OCI-LY7 (cell line): ENCODE data around the gene ROCK2. TPM values are rescaled to one million over a fixed set of nuclear protein-coding genes. Genes with fewer than 3 reads are reported as not detected.

ENCODE experiments used
- BruUV-seq: library from RNA; stranded (reverse); fragments of 400-500 nt; replicated peaks from 2 replicates; lab custom pipeline; 2021; lab: Mats Ljungman, UMichigan
- CTCF ChIA-PET: fragments of 300-600 bp; sonication (Branson Sonifier 250); formaldehyde crosslinking; loops from one replicate; lab custom pipeline; 2022; ENCODE audit warnings: antibody characterized with exemption; ENCODE audit not compliant: unreplicated experiment; lab: Charles Lee
- POLR2A ChIA-PET: fragments of 300-600 bp; sonication (Branson Sonifier 250); formaldehyde crosslinking; loops from one replicate; lab custom pipeline; 2022; ENCODE audit warnings: antibody characterized with exemption; lab: Charles Lee
- DNase-seq: peaks from one replicate; pipeline ENCODE4 v3.0.0-alpha.2; 2015; ENCODE audit warnings: low spot score
- H2AFZ ChIP-seq: fragments of 200-600 bp; sonication (generic), shearing (Covaris generic); 2 replicates; pipeline ENCODE4 v1.6.1; 2014; ENCODE audit warnings: mild to moderate bottlenecking, antibody characterized with exemption, low read length, moderate library complexity
- H3K27ac ChIP-seq: fragments of 200-600 bp; sonication (generic); 2 replicates; pipeline ENCODE4 v1.5.1; 2014; ENCODE audit warnings: mixed run types, low read depth, mild to moderate bottlenecking, moderate library complexity, low read length, inconsistent platforms; ENCODE audit not compliant: poor library complexity, severe bottlenecking
- H3K36me3 ChIP-seq: fragments of 200-600 bp; sonication (generic); 2 replicates; pipeline ENCODE4 v1.6.1; 2014; ENCODE audit warnings: mild to moderate bottlenecking, antibody characterized with exemption, low read length, moderate library complexity, mixed read lengths; ENCODE audit not compliant: insufficient read depth
- H3K4me1 ChIP-seq: fragments of 200-600 bp; sonication (generic); 2 replicates; pipeline ENCODE4 v1.5.1; 2014; ENCODE audit warnings: mild to moderate bottlenecking, low read length; ENCODE audit not compliant: insufficient read depth, poor library complexity, severe bottlenecking
- H3K4me2 ChIP-seq: fragments of 200-600 bp; sonication (generic); 2 replicates; pipeline ENCODE4 v1.6.1; 2014; ENCODE audit warnings: mild to moderate bottlenecking, low read length
- H3K4me3 ChIP-seq: fragments of 200-600 bp; sonication (generic); 2 replicates; pipeline ENCODE4 v1.5.1; 2014; ENCODE audit warnings: mild to moderate bottlenecking, low read depth, low read length; ENCODE audit not compliant: poor library complexity, severe bottlenecking
- H3K79me2 ChIP-seq: fragments of 200-600 bp; sonication (generic); 2 replicates; pipeline ENCODE4 v1.6.1; 2016; ENCODE audit warnings: low read depth, mild to moderate bottlenecking, low read length, moderate library complexity, mixed read lengths; ENCODE audit not compliant: insufficient read depth
- H3K9me2 ChIP-seq: fragments of 200-600 bp; sonication (generic); 2 replicates; pipeline ENCODE4 v1.6.1; 2016; ENCODE audit warnings: mild to moderate bottlenecking, low read length, mixed read lengths; ENCODE audit not compliant: insufficient read depth
- H3K9me3 ChIP-seq: fragments of 200-600 bp; sonication (generic); 2 replicates; pipeline ENCODE4 v1.6.1; 2014; ENCODE audit warnings: mild to moderate bottlenecking, mixed run types, low read length, mixed read lengths
- H4K20me1 ChIP-seq: fragments of 200-600 bp; sonication (generic); 2 replicates; pipeline ENCODE4 v1.6.1; 2014; ENCODE audit warnings: mild to moderate bottlenecking, antibody characterized with exemption, low read length, moderate library complexity, mixed read lengths; ENCODE audit not compliant: insufficient read depth
- CTCF ChIP-seq: fragments of 200-600 bp; sonication (generic); conservative IDR thresholded peaks from 2 replicates; pipeline ENCODE4 v1.5.1; 2014; ENCODE audit warnings: mild to moderate bottlenecking, antibody characterized with exemption, low read length, moderate library complexity, mixed read lengths
- EZH2phosphoT487 ChIP-seq: fragments of 200-600 bp; sonication (generic); IDR thresholded peaks from 2 replicates; pipeline ENCODE4 v1.6.1; 2018; ENCODE audit warnings: low read depth, borderline replicate concordance, mild to moderate bottlenecking, mixed run types, antibody characterized with exemption, low read length, moderate library complexity, mixed read lengths
- intact Hi-C: fragments of 100-400 bp; cut with micrococcal nuclease; formaldehyde crosslinking; loops from one replicate; pipeline ENCODE4 v1.10.0; 2022; ENCODE audit not compliant: unreplicated experiment
- total RNA-seq, 2 experiments: library from RNA; depleted of rRNA in 1 of 2; stranded (reverse); fragments of >200 nt in 1 of 2; shearing (Covaris generic) in 1 of 2; gene quantifications; 2 replicates each; pipeline ENCODE4 v1.2.3, GENCODE V29; 2014 to 2022

The ROCK2 gene
- total RNA-seq, 2 experiments from 2014 or later, result 12.4 to 21.0 TPM

- ChIA-PET CTCF (no interaction called here), POLR2A (interaction anchor here (0.6 to 1.2 kb wide), 2 partner anchors 15 to 725 kb away, joined by 3 read pairs; no protein-coding TSS in a partner anchor)
- no peak for DNase-seq
- H3K36me3 ChIP-seq, result no peaks in the 10 kb centered on the region
- H3K79me2 ChIP-seq, result no peaks in the 10 kb centered on the region
- no peak overlapping the region for H3K27ac ChIP-seq
- no peak overlapping the region for H2AFZ ChIP-seq
- no peak for TF ChIP-seq EZH2phosphoT487
- TF ChIP-seq CTCF, result no peak
- no peaks in the 10 kb centered on the region; the same call in 1 of the 2 replicates for H4K20me1 ChIP-seq
- H3K9me3 ChIP-seq, result no peaks in the 10 kb centered on the region
- no peak overlapping the region for H3K4me2 ChIP-seq
- BruUV-seq, result no TSS peak
- H3K9me2 ChIP-seq, result no peaks in the 10 kb centered on the region
- H3K4me1 ChIP-seq, result peaks cover 9% of the 10 kb centered on the region
- no peak overlapping the region for H3K4me3 ChIP-seq
- intact Hi-C loops, result no loop called here
Measured at GRCh38 chr2:11159574-11160170, 184.8 kb downstream of the ROCK2 start.

GRCh38 chr2:11158916-11159573 lies 185.4 kb downstream of the ROCK2 start:
- Histone ChIP-seq H3K9me3 (no peaks in the 10 kb centered on the region), H3K4me3 (no peak overlapping the region), H3K79me2 (no peaks in the 10 kb centered on the region), H4K20me1 (no peaks in the 10 kb centered on the region; the same call in 1 of the 2 replicates), H3K36me3 (no peaks in the 10 kb centered on the region), H3K27ac (no peak overlapping the region), H3K9me2 (no peaks in the 10 kb centered on the region), H3K4me1 (peaks cover 14% of the 10 kb centered on the region), H3K4me2 (no peak overlapping the region), H2AFZ (no peak overlapping the region)
- no peak for TF ChIP-seq CTCF
- no peak for TF ChIP-seq EZH2phosphoT487
- no peak for DNase-seq
- POLR2A ChIA-PET, result interaction anchor here (0.6 to 1.2 kb wide), 2 partner anchors 15 to 724 kb away, joined by 3 read pairs; no protein-coding TSS in a partner anchor
- intact Hi-C loops, result no loop called here
- CTCF ChIA-PET, result no interaction called here
- no TSS peak for BruUV-seq

GRCh38 chr2:11157731-11158130 lies 186.7 kb downstream of the ROCK2 start:
- Histone ChIP-seq H3K9me2 (no peaks in the 10 kb centered on the region), H3K27ac (no peak overlapping the region), H4K20me1 (no peaks in the 10 kb centered on the region; the same call in 1 of the 2 replicates), H3K36me3 (no peaks in the 10 kb centered on the region), H3K4me3 (no peak overlapping the region), H3K9me3 (no peaks in the 10 kb centered on the region), H3K4me2 (no peak overlapping the region), H3K4me1 (peaks cover 14% of the 10 kb centered on the region), H2AFZ (no peak overlapping the region), H3K79me2 (no peaks in the 10 kb centered on the region)
- TF ChIP-seq CTCF, result no peak
- TF ChIP-seq EZH2phosphoT487, result no peak
- no TSS peak for BruUV-seq
- ChIA-PET CTCF (no interaction called here), POLR2A (interaction anchor here (0.6 kb wide), 1 partner anchor 156 kb away, joined by 3 read pairs; no protein-coding TSS in a partner anchor)
- intact Hi-C loops, result no loop called here
- DNase-seq, result no peak
